GM19099 (cell line): ENCODE results near the gene SLC6A20.

Source experiments
- POLR2A ChIP-seq: IDR thresholded peaks from 3 replicates; pipeline ENCODE4 v1.6.1; 2011; ENCODE audit warnings: low read depth; ENCODE audit not compliant: insufficient read length; ENCODE audit errors: extremely low read depth

SLC6A20 gene

DNA sequence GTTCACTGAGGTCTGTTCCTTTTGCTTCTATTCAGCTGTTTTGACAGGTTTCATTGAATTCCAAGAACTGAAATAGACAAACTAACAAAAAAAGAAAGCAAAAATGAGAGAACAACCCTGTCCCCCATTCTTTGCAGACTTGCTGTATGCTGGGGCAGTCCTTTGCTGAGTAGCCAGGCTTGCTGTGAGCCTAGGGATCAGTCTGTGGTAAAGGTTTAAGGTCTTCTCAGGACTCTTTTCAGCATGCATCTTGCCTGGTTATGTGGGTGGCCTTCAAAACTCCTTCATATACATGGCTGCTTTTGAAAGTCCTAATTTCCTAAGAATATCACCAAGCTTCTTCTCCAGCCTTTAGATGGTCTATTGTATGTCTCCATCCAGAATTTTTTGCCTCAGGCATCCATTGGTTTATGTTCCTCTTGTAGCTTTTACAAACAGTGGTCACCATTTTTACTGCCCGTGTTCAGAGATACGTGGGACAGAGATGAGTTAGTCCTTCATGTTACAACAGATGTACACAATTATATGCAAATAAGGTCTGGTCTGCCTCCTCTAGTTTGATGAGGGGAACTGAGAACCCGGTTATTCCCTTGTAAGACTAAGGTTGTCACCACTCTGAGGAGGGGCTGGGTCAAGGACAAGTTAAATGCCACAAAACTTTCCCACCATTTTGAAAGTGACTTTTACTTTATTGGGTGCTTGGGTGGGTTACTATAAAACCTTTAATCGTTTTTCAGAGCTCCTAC is 65.8 kb downstream of the SLC6A20 start:
- TF ChIP-seq POLR2A = no peak

DNA sequence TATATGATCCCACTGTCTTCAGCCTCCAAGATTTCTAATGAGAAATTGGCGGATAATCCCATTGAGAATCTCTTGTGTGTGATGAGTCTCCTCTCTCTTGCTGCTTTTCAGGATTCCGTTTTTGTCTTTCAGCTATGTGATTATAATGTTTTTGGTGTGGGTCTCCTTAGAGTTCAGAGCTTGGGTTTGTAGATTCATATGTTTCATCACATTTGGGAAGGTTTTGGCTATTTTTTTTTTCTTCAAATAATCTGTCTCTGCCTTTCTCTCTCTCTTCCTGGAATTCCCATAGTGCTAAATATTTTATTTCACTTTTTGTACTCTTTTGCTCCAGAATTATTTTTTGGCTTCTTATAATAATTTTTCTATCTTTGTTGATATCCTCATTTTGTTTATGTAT is 66.7 kb downstream of the SLC6A20 start:
- TF ChIP-seq POLR2A = no peak

DNA sequence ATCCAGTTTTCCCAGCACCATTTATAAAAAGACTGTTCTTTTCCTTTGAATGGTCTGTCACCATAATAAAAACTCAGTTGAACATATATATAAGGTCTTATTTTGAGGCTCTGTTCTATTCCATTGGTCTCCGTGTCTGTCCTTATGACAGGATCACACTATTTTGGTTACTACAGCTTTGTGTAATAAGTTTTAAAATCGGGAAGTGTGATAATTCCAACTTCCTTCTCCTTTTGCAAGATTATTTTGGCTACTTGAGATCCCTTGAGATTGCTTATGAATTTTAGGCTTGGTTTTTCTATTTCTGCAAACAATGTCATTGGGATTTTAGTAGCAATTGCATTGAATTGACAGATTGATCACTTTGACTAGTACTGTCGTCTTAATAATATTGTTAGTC is 71.4 kb downstream of the SLC6A20 start:
- TF ChIP-seq POLR2A = no peak

DNA sequence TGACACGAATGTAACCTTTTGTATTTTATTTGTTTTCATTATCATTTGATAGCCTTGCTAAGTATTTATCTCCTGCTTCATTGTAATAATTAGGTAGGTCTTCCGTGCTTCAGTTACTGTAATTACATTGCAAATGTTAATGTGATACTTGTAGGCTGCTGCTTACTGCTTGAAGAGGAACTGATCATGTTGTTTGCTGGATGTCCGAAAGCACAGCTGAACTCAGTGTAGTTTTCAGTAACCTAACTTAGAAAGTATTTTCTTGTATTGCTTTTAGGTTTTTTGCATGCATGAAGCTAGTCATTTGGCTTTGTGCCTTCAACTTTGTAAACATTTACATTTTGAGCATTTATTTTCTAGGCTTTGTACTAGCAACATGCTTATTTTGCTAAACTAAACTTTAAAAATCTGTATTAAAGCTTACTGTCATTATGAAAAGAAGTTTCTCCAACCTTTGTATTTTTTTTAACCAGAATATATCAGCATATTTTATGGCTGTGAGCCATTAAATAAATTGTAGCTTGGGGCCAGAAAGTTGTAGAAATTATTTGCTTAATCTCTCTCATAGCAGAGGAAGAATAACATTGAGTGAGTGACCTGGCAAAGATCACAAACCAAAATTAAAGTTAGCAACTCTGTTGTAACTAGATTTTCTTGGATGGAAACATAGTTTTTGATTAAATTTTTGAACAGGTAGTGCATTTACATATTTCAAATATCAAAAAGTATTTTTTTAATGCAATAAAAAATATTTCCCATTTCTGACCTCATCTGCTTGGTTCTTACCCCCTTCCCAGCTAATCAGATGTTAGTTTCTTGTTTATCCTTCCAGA is 76.5 kb downstream of the SLC6A20 start:
- no peak for TF ChIP-seq POLR2A

DNA sequence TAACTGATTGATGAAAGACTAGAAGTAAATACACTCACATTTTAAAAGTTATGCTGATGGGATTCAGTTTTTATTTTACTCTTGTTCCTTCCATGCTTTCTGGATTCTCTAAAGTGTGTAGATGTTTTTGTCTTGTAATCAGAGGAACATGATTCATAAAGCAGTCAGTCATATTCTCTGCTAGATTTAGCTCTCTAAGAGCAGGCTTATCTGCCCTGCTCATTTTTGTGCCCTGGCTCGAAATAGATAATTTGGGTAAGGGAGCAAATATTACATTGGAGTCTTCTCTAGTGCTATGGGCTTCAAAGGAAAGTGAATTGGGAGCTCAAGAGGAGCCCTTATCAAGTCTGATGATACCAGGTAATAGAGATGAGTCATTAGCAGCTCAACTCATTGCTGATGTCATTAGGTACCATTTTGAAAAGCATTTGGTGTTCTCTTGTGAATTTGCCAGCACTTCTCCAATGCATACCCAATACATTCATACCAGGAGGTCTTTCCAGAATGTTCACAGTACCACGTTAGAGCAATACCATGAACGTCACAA is 79.5 kb downstream of the SLC6A20 start:
- no peak for TF ChIP-seq POLR2A

DNA sequence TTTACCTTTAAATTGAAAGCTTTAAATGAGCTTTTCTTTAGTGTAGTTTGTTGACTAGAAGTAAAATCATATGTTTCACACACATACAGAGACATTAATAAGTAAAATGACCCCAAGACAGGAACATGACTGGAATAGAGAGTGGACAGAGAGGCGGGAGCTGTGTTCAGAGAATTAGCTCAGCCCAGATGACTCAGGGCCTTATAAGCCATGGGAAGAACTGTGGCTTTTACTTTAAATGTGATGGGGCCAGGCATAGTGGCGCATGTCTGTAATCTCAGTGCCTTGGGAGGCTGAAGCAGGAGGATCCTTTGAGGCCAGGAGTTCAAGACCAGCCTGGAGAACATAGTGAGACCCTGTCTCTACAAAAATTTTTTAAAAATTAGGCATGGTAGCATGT is 80.4 kb downstream of the SLC6A20 start:
- TF ChIP-seq POLR2A = no peak

DNA sequence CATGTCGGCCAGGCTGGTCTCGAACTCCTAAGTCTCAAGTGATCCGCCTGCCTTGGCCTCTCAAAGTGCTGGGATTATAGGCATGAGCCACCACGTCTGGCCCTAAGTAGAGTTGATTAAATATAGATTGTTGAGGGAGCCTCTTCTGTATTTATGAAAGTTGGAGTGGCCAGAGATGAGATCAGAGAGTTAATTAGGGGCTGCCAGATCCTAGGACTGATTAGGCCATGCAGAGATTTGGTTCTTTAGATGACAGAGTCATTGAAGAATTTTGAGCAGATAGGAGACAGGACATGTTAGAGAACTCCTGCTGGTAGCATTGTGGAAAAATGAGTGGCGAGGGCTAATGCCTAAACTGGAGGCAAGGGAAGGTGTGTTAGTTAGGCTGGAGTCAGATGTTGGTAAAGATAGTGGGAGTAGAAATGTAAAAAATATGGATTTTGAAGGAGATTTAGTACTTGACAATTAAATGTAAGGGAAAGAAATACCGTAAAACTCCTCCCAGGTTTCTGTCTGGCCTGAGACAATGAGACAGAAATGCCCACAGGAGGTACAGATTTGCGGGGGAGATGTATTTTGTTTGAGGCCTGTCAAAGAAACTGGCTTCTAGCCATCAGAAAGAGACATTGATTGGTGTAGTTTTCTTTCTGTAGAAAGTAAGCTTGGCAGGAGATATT is 83.8 kb downstream of the SLC6A20 start:
- no peak for TF ChIP-seq POLR2A

DNA sequence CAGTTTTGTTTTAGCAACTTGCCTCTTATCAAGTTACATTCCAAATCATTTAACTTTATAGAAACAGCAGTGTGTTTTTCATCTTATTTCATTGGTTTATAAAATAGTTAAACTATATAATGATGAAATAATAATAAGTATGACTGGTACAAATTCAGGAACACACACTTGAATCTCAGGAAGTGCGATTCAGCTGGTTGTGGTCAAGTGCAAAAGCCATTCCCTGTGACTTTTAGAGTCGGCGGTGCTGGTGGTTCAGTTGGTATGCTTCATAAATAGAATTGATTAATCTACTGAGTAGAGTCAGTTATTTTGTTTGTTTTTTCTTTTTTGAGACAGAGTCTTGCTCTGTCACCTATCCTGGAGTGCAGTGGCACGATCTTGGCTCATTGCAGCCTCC is 84.4 kb downstream of the SLC6A20 start:
- TF ChIP-seq POLR2A = no peak

DNA sequence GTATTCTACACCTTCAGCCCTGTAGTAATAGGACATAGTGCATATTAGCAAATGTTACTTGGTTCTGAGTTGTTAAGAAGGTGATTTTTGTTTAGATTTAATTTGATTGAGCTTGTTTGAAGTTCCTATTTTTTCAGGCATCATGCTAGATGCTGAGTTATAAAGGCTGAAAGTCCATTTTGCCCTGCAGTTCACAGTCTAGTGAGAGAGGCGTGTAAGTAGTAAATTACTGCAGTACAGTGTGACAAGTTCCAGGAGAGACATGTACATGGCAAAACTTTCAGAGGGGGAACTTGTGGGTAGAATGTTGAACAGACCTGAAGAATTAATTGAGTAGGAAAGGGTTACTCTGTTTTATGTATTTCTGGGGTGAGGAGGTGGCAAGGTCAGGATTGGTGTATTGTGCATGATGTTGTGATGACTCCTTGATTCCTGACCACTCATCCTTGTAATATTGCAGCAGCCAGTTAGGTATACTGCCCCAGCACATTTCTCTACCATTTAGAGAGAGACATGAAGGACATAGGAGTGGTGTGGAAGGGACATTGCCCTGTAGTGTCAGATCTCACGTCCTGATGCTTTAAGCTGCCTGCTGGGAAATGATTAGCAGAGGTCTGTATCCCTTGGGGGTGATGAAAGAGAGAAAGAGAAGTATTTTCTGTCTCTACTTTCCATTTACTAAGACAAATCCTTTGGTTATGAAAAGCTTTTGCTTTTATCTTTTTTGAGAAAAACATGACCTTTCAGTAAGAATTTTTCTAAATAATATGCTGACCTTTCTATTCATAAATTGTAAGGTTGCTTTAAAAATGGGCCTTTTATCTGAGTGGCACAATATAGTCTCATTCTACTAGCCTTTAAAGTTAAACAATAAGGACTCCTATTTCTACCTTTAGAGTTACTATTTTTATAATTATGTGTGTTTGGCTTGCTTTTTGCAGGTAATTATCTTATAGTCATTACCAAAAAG is 90.2 kb downstream of the SLC6A20 start:
- no peak for TF ChIP-seq POLR2A
